GM23338 (cell line): ENCODE measurements around the gene RAD51B. TPM values are rescaled to one million over a fixed set of nuclear protein-coding genes. Genes with fewer than 3 reads are reported as not detected.

Experiments used
- ATAC-seq: fragments of 200-7000 bp; cut with Tn5 transposase; 3 replicates; pipeline ENCODE4 v1.9.1; 2020
- DNase-seq: peaks from one replicate; pipeline ENCODE4 v3.0.0-alpha.2; 2015; ENCODE audit warnings: low spot score
- H2AFZ ChIP-seq: fragments of 200-600 bp; sonication (generic); 2 replicates; pipeline ENCODE4 v1.8.0; 2016; ENCODE audit warnings: antibody characterized with exemption, mild to moderate bottlenecking, moderate library complexity
- H3F3A ChIP-seq: fragments of 200-600 bp; sonication (generic); replicated peaks from 2 replicates; pipeline ENCODE4 v1.8.0; 2017; ENCODE audit warnings: antibody characterized with exemption, mixed run types, low read depth
- H3K27ac ChIP-seq: fragments of 200-600 bp; sonication (generic); 2 replicates; pipeline ENCODE4 v1.6.1; 2016; ENCODE audit warnings: low read depth
- H3K27me3 ChIP-seq: fragments of 200-600 bp; sonication (generic); 2 replicates; pipeline ENCODE4 v1.8.0; 2016; ENCODE audit warnings: mild to moderate bottlenecking, mixed run types, moderate library complexity; ENCODE audit not compliant: insufficient read depth
- H3K36me3 ChIP-seq: fragments of 200-600 bp; sonication (generic); 2 replicates; pipeline ENCODE4 v1.8.0; 2016; ENCODE audit warnings: mild to moderate bottlenecking; ENCODE audit not compliant: insufficient read depth
- H3K4me1 ChIP-seq: fragments of 200-600 bp; sonication (generic); 2 replicates; pipeline ENCODE4 v1.8.0; 2016; ENCODE audit warnings: mild to moderate bottlenecking, moderate library complexity; ENCODE audit not compliant: insufficient read depth
- H3K4me2 ChIP-seq: fragments of 200-600 bp; sonication (generic); 2 replicates; pipeline ENCODE4 v1.7.1; 2017; ENCODE audit warnings: mixed run types
- H3K4me3 ChIP-seq: fragments of 200-600 bp; sonication (generic); 2 replicates; pipeline ENCODE4 v1.6.1; 2016; ENCODE audit warnings: mixed run types
- H3K79me2 ChIP-seq: fragments of 200-600 bp; sonication (generic); replicated peaks from 2 replicates; pipeline ENCODE4 v1.8.0; 2017; ENCODE audit warnings: mild to moderate bottlenecking; ENCODE audit not compliant: insufficient read depth
- H3K9me2 ChIP-seq: fragments of 200-600 bp; sonication (generic); 2 replicates; pipeline ENCODE4 v1.8.0; 2017; ENCODE audit not compliant: insufficient read depth
- H4K20me1 ChIP-seq: fragments of 200-600 bp; sonication (generic); replicated peaks from 2 replicates; pipeline ENCODE4 v1.8.0; 2017; ENCODE audit warnings: mild to moderate bottlenecking; ENCODE audit not compliant: insufficient read depth
- H3K27ac Mint-ChIP-seq: 2 replicates; pipeline ENCODE4 v1.8.0; 2020; ENCODE audit warnings: inconsistent platforms, mild to moderate bottlenecking, moderate library complexity, mixed read lengths
- H3K27me3 Mint-ChIP-seq: 3 replicates; pipeline ENCODE4 v1.8.0; 2022; ENCODE audit warnings: low read depth, mild to moderate bottlenecking, moderate library complexity, mixed read lengths, inconsistent platforms; ENCODE audit not compliant: insufficient read depth, poor library complexity
- H3K36me3 Mint-ChIP-seq: 3 replicates; pipeline ENCODE4 v1.8.0; 2021; ENCODE audit warnings: low read depth, mild to moderate bottlenecking, inconsistent platforms, moderate library complexity, mixed read lengths
- H3K4me1 Mint-ChIP-seq: 3 replicates; pipeline ENCODE4 v1.8.0; 2020; ENCODE audit warnings: mild to moderate bottlenecking, inconsistent platforms, mixed read lengths
- H3K4me3 Mint-ChIP-seq: 3 replicates; pipeline ENCODE4 v1.8.0; 2021; ENCODE audit warnings: moderate library complexity, mild to moderate bottlenecking, inconsistent platforms, mixed read lengths
- H3K9me3 Mint-ChIP-seq: 3 replicates; pipeline ENCODE4 v1.8.0; 2020; ENCODE audit warnings: moderate library complexity, mild to moderate bottlenecking, inconsistent platforms, mixed read lengths
- CREB1 ChIP-seq: fragments of 250-450 bp; sonication (Bioruptor Pico); IDR thresholded peaks from 2 replicates; pipeline ENCODE4 v1.5.0; 2020; ENCODE audit warnings: low read depth, mild to moderate bottlenecking, moderate library complexity
- CTCF ChIP-seq, 2 experiments: fragments of 200-600 bp in 1 of 2; sonication (generic) in 1 of 2; conservative IDR thresholded peaks; 2 replicates each; pipeline versions ENCODE4 v1.5.1 to v1.6.1; 2016 to 2017; ENCODE audit warnings: antibody characterized with exemption in 2 of 2, low read depth in 2 of 2, mild to moderate bottlenecking in 2 of 2, moderate library complexity in 1 of 2
- ETS1 ChIP-seq: IDR thresholded peaks from 2 replicates; pipeline ENCODE4 v1.6.1; 2016; ENCODE audit warnings: antibody characterized with exemption
- EZH2 ChIP-seq: fragments of 200-600 bp; sonication (generic); IDR thresholded peaks from one replicate; pipeline ENCODE4 v1.8.0; 2017; ENCODE audit warnings: antibody characterized with exemption, mild to moderate bottlenecking, low read depth; ENCODE audit not compliant: unreplicated experiment
- EZH2phosphoT487 ChIP-seq: fragments of 200-600 bp; sonication (generic); IDR thresholded peaks from one replicate; pipeline ENCODE4 v1.8.1; 2018; ENCODE audit warnings: antibody characterized with exemption; ENCODE audit not compliant: unreplicated experiment
- JUNB ChIP-seq: IDR thresholded peaks from one replicate; pipeline ENCODE4 v1.6.1; 2016; ENCODE audit warnings: antibody characterized with exemption; ENCODE audit not compliant: unreplicated experiment
- POLR2AphosphoS5 ChIP-seq: IDR thresholded peaks from 2 replicates; pipeline ENCODE4 v1.6.1; 2016; ENCODE audit warnings: antibody characterized with exemption, low read depth
- STAT1 ChIP-seq: IDR thresholded peaks from one replicate; pipeline ENCODE4 v1.6.1; 2016; ENCODE audit warnings: antibody characterized with exemption; ENCODE audit not compliant: unreplicated experiment
- ZNF114 ChIP-seq: fragments of 250-450 bp; sonication (Bioruptor Pico); IDR thresholded peaks from 2 replicates; pipeline ENCODE4 v1.5.0; 2020; ENCODE audit warnings: mild to moderate bottlenecking, moderate library complexity
- ZNF331 ChIP-seq: fragments of 250-450 bp; sonication (Bioruptor Pico); IDR thresholded peaks from 2 replicates; pipeline ENCODE4 v1.5.0; 2020; ENCODE audit warnings: low read depth, mild to moderate bottlenecking, moderate library complexity
- ZNF462 ChIP-seq: fragments of 250-450 bp; sonication (Bioruptor Pico); IDR thresholded peaks from 2 replicates; pipeline ENCODE4 v1.5.0; 2020; ENCODE audit warnings: mild to moderate bottlenecking, moderate library complexity
- polyA plus RNA-seq: library from polyadenylated mRNA; unstranded; fragments of >200 nt; fragmentation: Nextera tagmentation; extraction: Ambion mirVana; gene quantifications from 2 replicates; pipeline ENCODE4 v1.2.1, GENCODE V29; 2016
- total RNA-seq: library from RNA; depleted of rRNA; stranded (reverse); fragments of >200 nt; shearing (Covaris generic); gene quantifications from 2 replicates; pipeline ENCODE4 v1.2.3, GENCODE V29; 2014

Gene RAD51B
- total and polyA plus RNA-seq, 2 experiments from 2014 or later: 15.7 to 29.1 TPM

- ATAC-seq: no peak; the same call in 1 of the 3 replicates
- Mint-ChIP-seq H3K9me3 (no peaks in the 10 kb centered on the region), H3K4me1 (peaks cover 10% of the 10 kb centered on the region), H3K27ac (no peak overlapping the region), H3K27me3 (no peaks in the 10 kb centered on the region), H3K4me3 (no peak overlapping the region), H3K36me3 (no peaks in the 10 kb centered on the region)
- Histone ChIP-seq H3K36me3 (no peaks in the 10 kb centered on the region), H2AFZ (no peak overlapping the region), H3K4me2 (no peak overlapping the region), H4K20me1 (no peaks in the 10 kb centered on the region), H3K4me3 (no peak overlapping the region), H3K27ac (no peak overlapping the region), H3F3A (no peaks in the 10 kb centered on the region), H3K9me2 (peaks cover 3% of the 10 kb centered on the region; the same call in 1 of the 2 replicates), H3K79me2 (no peaks in the 10 kb centered on the region), H3K4me1 (no peaks in the 10 kb centered on the region), H3K27me3 (no peaks in the 10 kb centered on the region)
- no peak for DNase-seq
- TF ChIP-seq ZNF462 (CRISPR knock-in tag): no peak
These were observed 691.8 kb downstream of the RAD51B start for GRCh38 chr14:68511129-68512047.

GRCh38 chr14:68512088-68512487 is 692.5 kb downstream of the RAD51B start:
- H3K4me3 Mint-ChIP-seq: no peak overlapping the region
- no peaks in the 10 kb centered on the region for H4K20me1 ChIP-seq
- no peak overlapping the region for H3K4me2 ChIP-seq
- DNase-seq (no peak), ATAC-seq (no peak)
- no peak overlapping the region for H3K27ac Mint-ChIP-seq
- no peak overlapping the region for H3K27ac ChIP-seq
- no peaks in the 10 kb centered on the region for H3K27me3 Mint-ChIP-seq
- no peaks in the 10 kb centered on the region for H3K4me1 ChIP-seq
- no peaks in the 10 kb centered on the region for H3K9me3 Mint-ChIP-seq
- H3K79me2 ChIP-seq: no peaks in the 10 kb centered on the region
- H3K36me3 Mint-ChIP-seq: no peaks in the 10 kb centered on the region
- no peaks in the 10 kb centered on the region for H3F3A ChIP-seq
- H3K9me2 ChIP-seq: peaks cover 3% of the 10 kb centered on the region; the same call in 1 of the 2 replicates
- no peaks in the 10 kb centered on the region for H3K27me3 ChIP-seq
- peaks cover 4% of the 10 kb centered on the region; the same call in 1 of the 3 replicates for H3K4me1 Mint-ChIP-seq
- no peaks in the 10 kb centered on the region for H3K36me3 ChIP-seq
- no peak overlapping the region for H3K4me3 ChIP-seq
- H2AFZ ChIP-seq: no peak overlapping the region
- no peak for TF ChIP-seq EZH2
- no peak for TF ChIP-seq CREB1
- no peak for TF ChIP-seq ZNF331 (CRISPR knock-in tag)
- no peak for TF ChIP-seq JUNB
- TF ChIP-seq ETS1: no peak
- TF ChIP-seq ZNF114 (CRISPR knock-in tag): no peak
- no peak for TF ChIP-seq CTCF (conservative IDR thresholded peaks at IDR 0.05; ENCODE audit: low read depth in 2 of 2)
- no peak for TF ChIP-seq POLR2AphosphoS5
- no peak for TF ChIP-seq EZH2phosphoT487
- TF ChIP-seq STAT1: no peak
